B cell (primary cell): Measurements from ENCODE around the gene CNNM3. TPM values are rescaled to one million over a fixed set of nuclear protein-coding genes. Genes with fewer than 3 reads are reported as not detected.

Experiments used
- ATAC-seq: fragments of 200-7000 bp; cut with Tn5 transposase; one replicate; pipeline ENCODE4 v1.10.0; 2021; ENCODE audit warnings: low read depth, mild to moderate bottlenecking, moderate number of reproducible peaks, moderate library complexity
- CTCF ChIA-PET: fragments of 350-600 bp; sonication (Branson Sonifier 250); formaldehyde crosslinking; loops from one replicate; lab custom pipeline; 2021; ENCODE audit warnings: antibody characterized with exemption, inconsistent platforms; lab: Charles Lee
- POLR2A ChIA-PET: fragments of 350-600 bp; sonication (Branson Sonifier 250); formaldehyde crosslinking; loops from one replicate; lab custom pipeline; 2021; ENCODE audit warnings: antibody characterized with exemption; lab: Charles Lee
- DNase-seq: peaks from one replicate; pipeline ENCODE4 v3.0.0; 2013
- H2AFZ ChIP-seq: 2 replicates; pipeline ENCODE4 v1.6.1; 2012; ENCODE audit warnings: mild to moderate bottlenecking, low read depth, low read length; ENCODE audit not compliant: insufficient read depth, poor library complexity, severe bottlenecking
- H3K27ac ChIP-seq, 2 donors: 1 replicate in 1 of 2; 2 replicates in 1 of 2; pipeline ENCODE4 v1.5.1; 2012 to 2013; ENCODE audit warnings: low read length in 2 of 2, mild to moderate bottlenecking in 2 of 2, moderate library complexity in 1 of 2
- H3K27me3 ChIP-seq, 4 experiments: fragments of 200-600 bp in 1 of 4; sonication (generic) in 1 of 4; replicated peaks in 1 of 4; 1 replicate in 2 of 4; 2 replicates in 2 of 4; pipeline versions ENCODE4 v1.6.1 to v1.7.0; 2013 to 2016; ENCODE audit warnings: low read length in 3 of 4, mild to moderate bottlenecking in 2 of 4, mixed read lengths in 1 of 4, moderate library complexity in 1 of 4; ENCODE audit not compliant: insufficient read depth in 4 of 4, control insufficient read depth in 3 of 4; ENCODE audit errors: control extremely low read depth in 1 of 4
- H3K36me3 ChIP-seq, 2 experiments: replicated peaks in 1 of 2; 1 replicate in 1 of 2; 2 replicates in 1 of 2; pipeline versions ENCODE4 v1.6.1 to v1.7.1; 2013; ENCODE audit warnings: low read length in 1 of 2; ENCODE audit not compliant: insufficient read depth in 2 of 2, control insufficient read depth in 1 of 2; ENCODE audit errors: control extremely low read depth in 1 of 2, extremely low read depth in 1 of 2
- H3K4me1 ChIP-seq, 2 donors: fragments of 200-600 bp in 1 of 2; sonication (generic) in 1 of 2; 1 replicate in 1 of 2; 2 replicates in 1 of 2; pipeline versions ENCODE4 v1.5.1 to v1.6.1; 2013 to 2017; ENCODE audit warnings: low read length in 2 of 2; ENCODE audit not compliant: control insufficient read depth in 2 of 2, insufficient read depth in 2 of 2
- H3K4me2 ChIP-seq: replicated peaks from 2 replicates; pipeline ENCODE3; 2012; ENCODE audit warnings: mild to moderate bottlenecking, low read depth, low read length; ENCODE audit not compliant: poor library complexity, severe bottlenecking
- H3K4me3 ChIP-seq, 5 experiments: fragments of 200-600 bp in 1 of 5; sonication (generic) in 1 of 5; 1 replicate in 3 of 5; 2 replicates in 2 of 5; pipeline versions ENCODE4 v1.5.1 to v1.7.0; 2011 to 2016; ENCODE audit warnings: low read length in 4 of 5, mild to moderate bottlenecking in 4 of 5, low read depth in 2 of 5, control low read depth in 1 of 5, moderate library complexity in 1 of 5; ENCODE audit not compliant: insufficient read depth in 1 of 5; ENCODE audit errors: control extremely low read depth in 1 of 5, extremely low read depth in 1 of 5
- H3K79me2 ChIP-seq: fragments of 200-600 bp; sonication (generic); one replicate; pipeline ENCODE4 v1.6.0; 2016; ENCODE audit warnings: low read length; ENCODE audit not compliant: control insufficient read depth, insufficient read depth
- H3K9ac ChIP-seq: fragments of 200-600 bp; sonication (generic); 2 replicates; pipeline ENCODE4 v1.6.1; 2017; ENCODE audit warnings: mild to moderate bottlenecking, low read length, moderate library complexity
- H3K9me3 ChIP-seq, 3 donors: one replicate each; pipeline versions ENCODE4 v1.6.1 to v1.7.1; 2013; ENCODE audit warnings: low read length in 2 of 3; ENCODE audit not compliant: control insufficient read depth in 2 of 3, insufficient read depth in 1 of 3; ENCODE audit errors: control extremely low read depth in 1 of 3
- H4K20me1 ChIP-seq: 2 replicates; pipeline ENCODE4 v1.6.0; 2012; ENCODE audit warnings: mild to moderate bottlenecking, low read length; ENCODE audit not compliant: insufficient read depth, control insufficient read depth, poor library complexity, severe bottlenecking
- H3K27ac Mint-ChIP-seq: one replicate; pipeline ENCODE4 v1.8.0; 2021; ENCODE audit warnings: mixed read lengths
- H3K27me3 Mint-ChIP-seq: one replicate; pipeline ENCODE4 v1.8.0; 2021; ENCODE audit warnings: mixed read lengths
- H3K4me1 Mint-ChIP-seq: one replicate; pipeline ENCODE4 v1.8.0; 2021; ENCODE audit warnings: mixed read lengths
- H3K4me3 Mint-ChIP-seq: one replicate; pipeline ENCODE4 v1.8.0; 2021; ENCODE audit warnings: mixed read lengths
- H3K9me3 Mint-ChIP-seq: one replicate; pipeline ENCODE4 v1.8.0; 2022; ENCODE audit warnings: mixed read lengths; ENCODE audit not compliant: insufficient read depth
- CTCF ChIP-seq: fragments of 200-600 bp; IDR thresholded peaks from one replicate; pipeline ENCODE4 v1.8.0; 2022; ENCODE audit warnings: antibody characterized with exemption, mild to moderate bottlenecking
- EZH2 ChIP-seq: IDR thresholded peaks from 2 replicates; pipeline ENCODE4 v1.6.1; 2012; ENCODE audit warnings: borderline replicate concordance, low read depth, mild to moderate bottlenecking, moderate library complexity, low read length; ENCODE audit not compliant: insufficient read depth, poor library complexity, severe bottlenecking
- WGBS: methylation state at CpG from one replicate; pipeline ENCODE4 v1.1.5; 2013; ENCODE audit warnings: missing lambda C conversion rate; ENCODE audit not compliant: insufficient coverage; 5-methylcytosine and 5-hydroxymethylcytosine counted together
- intact Hi-C: fragments of 100-400 bp; cut with micrococcal nuclease; formaldehyde crosslinking; loops from one replicate; pipeline ENCODE4 v1.10.0; 2022
- polyA plus RNA-seq: library from polyadenylated mRNA; depleted of rRNA; stranded (reverse); fragments of >200 nt; gene quantifications from 2 replicates; pipeline ENCODE4 v1.2.3, GENCODE V29; 2012
- total RNA-seq, 2 donors: library from RNA; stranded (reverse); fragments of 120-200 nt in 1 of 2; gene quantifications; 1 replicate in 1 of 2; 2 replicates in 1 of 2; pipeline versions ENCODE4 v1.2.3 to v1.2.4, GENCODE V29; 2013 to 2022

CNNM3 gene
- total and polyA plus RNA-seq, 2 donors (not counting 1 experiment from before 2014, with no cell fraction given) = 28.8 to 54.7 TPM

GRCh38 chr2:96878796-96879544, 62.9 kb downstream of the CNNM3 start:
- Mint-ChIP-seq H3K9me3 (no peaks in the 10 kb centered on the region), H3K27me3 (peaks cover 4% of the 10 kb centered on the region), H3K4me3 (no peak overlapping the region), H3K4me1 (peaks cover 14% of the 10 kb centered on the region), H3K27ac (no peak overlapping the region)
- Histone ChIP-seq H3K36me3 (no peaks in the 10 kb centered on the region), H3K4me1 (peaks cover 13% of the 10 kb centered on the region in 2 donors), H3K4me2 (no peak overlapping the region), H3K27ac (no peak overlapping the region), H3K27me3 (peaks cover 0 to 10% (median 0%) of the 10 kb centered on the region in 4 experiments), H2AFZ (no peak overlapping the region), H3K9ac (no peak overlapping the region), H3K79me2 (no peaks in the 10 kb centered on the region), H4K20me1 (no peaks in the 10 kb centered on the region), H3K9me3 (no peaks in the 10 kb centered on the region), H3K4me3 (no peak overlapping the region)
- intact Hi-C loops = no loop called here
- ATAC-seq = no peak
- no peak for DNase-seq
- ChIA-PET CTCF (no interaction called here), POLR2A (no interaction called here)
- TF ChIP-seq EZH2 = no peak
- no peak for TF ChIP-seq CTCF
- WGBS = 93% methylated on average over 22 of the region's 22 CpGs

- H3K4me1 Mint-ChIP-seq = peaks cover 8% of the 10 kb centered on the region
- ChIA-PET CTCF (no interaction called here), POLR2A (no interaction called here)
Measured at GRCh38 chr2:96879545-96880040, 63.5 kb downstream of the CNNM3 start.

More at GRCh38 chr2:96879545-96880040, 63.5 kb downstream of the CNNM3 start:
- no peak overlapping the region for H3K27ac Mint-ChIP-seq
- H3K79me2 ChIP-seq = no peaks in the 10 kb centered on the region
- ATAC-seq (no peak), DNase-seq (no peak)
- no peaks in the 10 kb centered on the region for H3K36me3 ChIP-seq
- intact Hi-C loops = no loop called here
- no peaks in the 10 kb centered on the region for H3K9me3 ChIP-seq
- H3K27ac ChIP-seq = no peak overlapping the region
- no peaks in the 10 kb centered on the region for H3K9me3 Mint-ChIP-seq
- peaks cover 0 to 13% (median 0%) of the 10 kb centered on the region in 4 experiments for H3K27me3 ChIP-seq
- no peak overlapping the region for H3K4me3 Mint-ChIP-seq
- 98% methylated on average over 15 of the region's 18 CpGs for WGBS
- no peak overlapping the region for H2AFZ ChIP-seq
- H3K27me3 Mint-ChIP-seq = peaks cover 4% of the 10 kb centered on the region
- H3K4me2 ChIP-seq = no peak overlapping the region
- no peak overlapping the region for H3K4me3 ChIP-seq
- H3K9ac ChIP-seq = no peak overlapping the region
- H4K20me1 ChIP-seq = no peaks in the 10 kb centered on the region
- H3K4me1 ChIP-seq = peaks cover 7% of the 10 kb centered on the region in 2 donors
- no peak for TF ChIP-seq CTCF
- TF ChIP-seq EZH2 = no peak
